ENCODE measurements around the gene CAB39.

DNA sequence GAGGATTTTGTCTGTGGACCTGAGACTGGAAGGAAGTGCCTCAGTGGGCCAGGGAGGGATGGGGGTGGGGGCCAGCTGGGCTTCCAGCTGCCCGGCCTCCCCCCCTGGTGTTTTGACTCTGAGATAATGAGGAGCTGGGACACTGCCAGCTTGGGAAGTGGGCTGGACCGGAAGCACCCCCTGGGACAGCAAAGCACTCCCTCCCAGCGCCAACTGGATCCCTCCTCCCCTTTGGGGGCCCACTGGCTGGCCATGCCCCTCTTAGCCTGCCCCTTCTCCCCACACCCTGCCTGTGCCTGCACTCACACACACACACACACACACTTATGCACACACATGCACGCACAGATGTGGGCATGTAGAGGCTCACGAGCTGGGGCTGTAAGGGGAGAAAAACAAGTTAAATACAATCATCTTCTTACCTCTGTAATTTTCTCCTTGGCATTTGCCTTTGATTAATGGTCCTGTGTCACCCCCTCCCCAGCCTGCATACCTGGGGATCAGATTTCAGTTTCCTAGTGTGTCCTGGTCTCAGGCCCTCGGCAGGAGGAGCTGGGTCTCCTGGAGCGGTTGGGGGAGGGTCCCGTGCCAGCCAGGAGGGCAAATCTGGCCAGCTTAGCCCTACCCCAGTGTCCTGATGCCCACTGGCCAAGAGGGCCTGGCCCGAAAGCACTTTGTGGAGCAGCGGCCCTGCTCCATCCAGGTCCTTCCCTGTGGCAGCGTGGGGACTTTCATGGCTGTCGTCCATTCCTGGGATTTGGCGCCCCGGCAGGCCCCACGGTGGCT is 155.7 kb downstream of the CAB39 start:
- no peak for TF ChIP-seq POLR2A (IDR thresholded peaks at IDR 0.05)
- TF ChIP-seq, protein P1, sequence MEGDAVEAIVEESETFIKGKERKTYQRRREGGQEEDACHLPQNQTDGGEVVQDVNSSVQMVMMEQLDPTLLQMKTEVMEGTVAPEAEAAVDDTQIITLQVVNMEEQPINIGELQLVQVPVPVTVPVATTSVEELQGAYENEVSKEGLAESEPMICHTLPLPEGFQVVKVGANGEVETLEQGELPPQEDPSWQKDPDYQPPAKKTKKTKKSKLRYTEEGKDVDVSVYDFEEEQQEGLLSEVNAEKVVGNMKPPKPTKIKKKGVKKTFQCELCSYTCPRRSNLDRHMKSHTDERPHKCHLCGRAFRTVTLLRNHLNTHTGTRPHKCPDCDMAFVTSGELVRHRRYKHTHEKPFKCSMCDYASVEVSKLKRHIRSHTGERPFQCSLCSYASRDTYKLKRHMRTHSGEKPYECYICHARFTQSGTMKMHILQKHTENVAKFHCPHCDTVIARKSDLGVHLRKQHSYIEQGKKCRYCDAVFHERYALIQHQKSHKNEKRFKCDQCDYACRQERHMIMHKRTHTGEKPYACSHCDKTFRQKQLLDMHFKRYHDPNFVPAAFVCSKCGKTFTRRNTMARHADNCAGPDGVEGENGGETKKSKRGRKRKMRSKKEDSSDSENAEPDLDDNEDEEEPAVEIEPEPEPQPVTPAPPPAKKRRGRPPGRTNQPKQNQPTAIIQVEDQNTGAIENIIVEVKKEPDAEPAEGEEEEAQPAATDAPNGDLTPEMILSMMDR (IDR thresholded peaks at IDR 0.05) = no peak
